Measurements from ENCODE around the gene DIAPH1. TPM values are rescaled to one million over a fixed set of nuclear protein-coding genes. Genes with fewer than 3 reads are reported as not detected.

The DIAPH1 gene
- total RNA-seq, 1 experiment from 2014 or later = 117 TPM

- WGBS (ENCODE audit: extremely low coverage, insufficient read length, low lambda C conversion rate) = no CpG with 5 or more reads among the region's 10 CpGs
- no peak for DNase-seq
- no peaks in the 10 kb centered on the region for H4K20me1 ChIP-seq (ENCODE audit: control insufficient read depth, insufficient read depth, insufficient read length)
- no peak overlapping the region for H3K27ac ChIP-seq (ENCODE audit: insufficient read length, low read depth, low read length)
- Mint-ChIP-seq H3K27me3 (ENCODE audit: low read depth) (peaks cover 2% of the 10 kb centered on the region; the same call in 1 of the 2 replicates), H3K4me1 (peaks cover 33 to 34% of the 10 kb centered on the region in 2 experiments), H3K9me3 (no peaks in the 10 kb centered on the region), H3K36me3 (ENCODE audit: insufficient read depth in 1 of 3, low read depth in 3 of 3) (peaks cover 16 to 18% (median 18%) of the 10 kb centered on the region in 3 experiments; a peak in 6 of 7 replicates), H3K27ac (peak overlapping the region in 2 of 3 experiments; percentile 82; a peak in 2 of 7 replicates), H3K4me3 (no peak overlapping the region)
- H2BK12ac ChIP-seq (ENCODE audit: insufficient read length, low read depth, low read length) = no peak overlapping the region
- no peak overlapping the region for H2AK5ac ChIP-seq (ENCODE audit: insufficient read length, low read length)
- no peaks in the 10 kb centered on the region for H3K79me2 ChIP-seq (ENCODE audit: insufficient read depth, low read length)
- H3K14ac ChIP-seq (ENCODE audit: insufficient read depth, low read length) = no peak overlapping the region
- no peak overlapping the region for H3T11ph ChIP-seq (ENCODE audit: low read length)
- H3K18ac ChIP-seq (ENCODE audit: insufficient read length, low read depth, low read length) = no peak overlapping the region
- H2AFZ ChIP-seq (ENCODE audit: low read length) = no peak overlapping the region
- no peak overlapping the region for H4K91ac ChIP-seq (ENCODE audit: insufficient read length, low read depth, low read length)
- no peak overlapping the region for H3K23ac ChIP-seq (ENCODE audit: insufficient read length, low read depth, low read length)
- H3K4ac ChIP-seq (ENCODE audit: low read depth, low read length) = no peak overlapping the region
- no peak overlapping the region for H3K56ac ChIP-seq (ENCODE audit: insufficient read length, low read depth, low read length)
- no peak overlapping the region for H4K5ac ChIP-seq (ENCODE audit: insufficient read length, low read depth, low read length)
- H3K4me2 ChIP-seq (ENCODE audit: insufficient read depth, insufficient read length, low read length) = no peak overlapping the region
- no peaks in the 10 kb centered on the region for H3K9me3 ChIP-seq (ENCODE audit: control insufficient read depth, low read depth, low read length)
- H3K9ac ChIP-seq (ENCODE audit: extremely low read depth, insufficient read length, low read length) = no peak overlapping the region
- no peak overlapping the region for H2BK5ac ChIP-seq (ENCODE audit: insufficient read length, low read length)
- H2BK20ac ChIP-seq (ENCODE audit: low read depth, low read length, poor library complexity, severe bottlenecking) = no peak overlapping the region
- H3K79me1 ChIP-seq (ENCODE audit: insufficient read depth, low read depth, low read length, poor library complexity, severe bottlenecking) = no peaks in the 10 kb centered on the region
- H2BK120ac ChIP-seq (ENCODE audit: low read depth, low read length, poor library complexity, severe bottlenecking) = no peak overlapping the region
- TF ChIP-seq CTCF (conservative IDR thresholded peaks at IDR 0.05) = no peak
- peaks cover 14% of the 10 kb centered on the region for H3K23me2 ChIP-seq (ENCODE audit: insufficient read length, low read depth, low read length, poor library complexity, severe bottlenecking)
- peaks cover 4% of the 10 kb centered on the region; the same call in 1 of the 2 replicates for H3K27me3 ChIP-seq (ENCODE audit: insufficient read depth, low read length)
- H4K8ac ChIP-seq (replicated peaks; ENCODE audit: insufficient read length, low read depth, low read length) = no peak overlapping the region
- H2BK15ac ChIP-seq (ENCODE audit: low read depth, low read length) = no peak overlapping the region
- peaks cover 14% of the 10 kb centered on the region for H3K4me1 ChIP-seq (ENCODE audit: insufficient read depth, low read length)
These were observed 125.0 kb downstream of the DIAPH1 start for GRCh38 chr5:141493500-141494422.

Measured in H9 (cell line).